Endothelial cell of umbilical vein (primary cell): ENCODE measurements around the gene PLCH1. TPM values are rescaled to one million over a fixed set of nuclear protein-coding genes. Genes with fewer than 3 reads are reported as not detected.

Source experiments
- BruUV-seq: library from RNA; stranded (reverse); fragments of 400-500 nt; replicated peaks from 2 replicates; lab custom pipeline; 2021; lab: Mats Ljungman, UMichigan
- CTCF ChIA-PET: fragments of 300-600, 350-600 bp; sonication (Branson Sonifier 250); formaldehyde crosslinking; loops from one replicate; lab custom pipeline; 2021; ENCODE audit warnings: antibody characterized with exemption, inconsistent platforms; lab: Charles Lee
- POLR2A ChIA-PET: fragments of 300-600, 350-600 bp; sonication (Branson Sonifier 250); formaldehyde crosslinking; loops from one replicate; lab custom pipeline; 2021; ENCODE audit warnings: antibody characterized with exemption, inconsistent platforms; lab: Charles Lee
- DNase-seq: peaks from one replicate; pipeline ENCODE4 v3.0.0-alpha.2; 2011; ENCODE audit warnings: low read depth, low spot score
- FAIRE-seq: peaks from 2 replicates; lab custom pipeline; 2011; peaks lifted over from hg19 to GRCh38; lab: Jason Lieb, UNC
- H2AFZ ChIP-seq: 2 replicates; pipeline ENCODE4 v1.6.0; 2012; ENCODE audit warnings: low read depth, low read length, control low read depth, inconsistent platforms
- H3K27ac ChIP-seq: 2 replicates; pipeline ENCODE4 v1.5.1; 2011; ENCODE audit warnings: low read depth, mild to moderate bottlenecking, control low read depth, low read length, moderate library complexity; ENCODE audit not compliant: insufficient read depth
- H3K27me3 ChIP-seq, 2 experiments: 2 replicates each; pipeline versions ENCODE4 v1.6.0 to v1.6.1; 2011; ENCODE audit warnings: low read length in 2 of 2, mixed read lengths in 1 of 2; ENCODE audit not compliant: control insufficient read depth in 2 of 2, insufficient read depth in 2 of 2
- H3K36me3 ChIP-seq, 2 experiments: 2 replicates in 1 of 2; 3 replicates in 1 of 2; pipeline ENCODE4 v1.5.1; 2011; ENCODE audit warnings: low read length in 2 of 2, mild to moderate bottlenecking in 1 of 2, moderate library complexity in 1 of 2; ENCODE audit not compliant: control insufficient read depth in 2 of 2, insufficient read depth in 2 of 2; ENCODE audit errors: extremely low read depth in 1 of 2
- H3K4me1 ChIP-seq: 3 replicates; pipeline ENCODE4 v1.5.1; 2011; ENCODE audit warnings: mild to moderate bottlenecking, low read length; ENCODE audit not compliant: control insufficient read depth, insufficient read depth; ENCODE audit errors: extremely low read depth
- H3K4me2 ChIP-seq: 2 replicates; pipeline ENCODE4 v1.6.1; 2011; ENCODE audit warnings: low read length, control low read depth, mixed read lengths; ENCODE audit not compliant: insufficient read depth
- H3K4me3 ChIP-seq, 3 experiments: fragments of 200-600 bp in 1 of 3; sonication (generic), shearing (Covaris generic) in 1 of 3; replicated peaks in 1 of 3; 2 replicates each; pipeline ENCODE4 v1.5.1; 2011 to 2016; ENCODE audit warnings: control low read depth in 3 of 3, low read length in 3 of 3, mild to moderate bottlenecking in 2 of 3, inconsistent platforms in 1 of 3, low read depth in 1 of 3, moderate library complexity in 1 of 3; ENCODE audit not compliant: insufficient read depth in 1 of 3
- H3K79me2 ChIP-seq: 2 replicates; pipeline ENCODE4 v1.6.0; 2012; ENCODE audit warnings: low read length, inconsistent platforms; ENCODE audit not compliant: control insufficient read depth, insufficient read depth
- H3K9ac ChIP-seq: replicated peaks from 2 replicates; pipeline ENCODE3; 2011; ENCODE audit warnings: low read length, control low read depth; ENCODE audit not compliant: insufficient read depth; ENCODE audit errors: extremely low read depth
- H3K9me1 ChIP-seq: replicated peaks from 3 replicates; pipeline ENCODE4 v1.6.0; 2011; ENCODE audit warnings: mild to moderate bottlenecking, low read length; ENCODE audit not compliant: control insufficient read depth, insufficient read depth; ENCODE audit errors: extremely low read depth
- H3K9me3 ChIP-seq: replicated peaks from 2 replicates; pipeline ENCODE4 v1.5.1; 2012; ENCODE audit warnings: low read length, inconsistent platforms; ENCODE audit not compliant: control insufficient read depth, insufficient read depth
- H4K20me1 ChIP-seq: replicated peaks from 2 replicates; pipeline ENCODE3; 2011; ENCODE audit warnings: mild to moderate bottlenecking, low read length; ENCODE audit not compliant: control insufficient read depth, insufficient read depth; ENCODE audit errors: extremely low read depth
- EZH2 ChIP-seq: IDR thresholded peaks from 2 replicates; pipeline ENCODE4 v1.6.1; 2012; ENCODE audit warnings: borderline replicate concordance, low read depth, mild to moderate bottlenecking, moderate library complexity, low read length, inconsistent platforms; ENCODE audit not compliant: severe bottlenecking
- FOS ChIP-seq: IDR thresholded peaks from 2 replicates; pipeline ENCODE4 v1.6.1; 2011; ENCODE audit warnings: mild to moderate bottlenecking, low read length, moderate library complexity, borderline replicate concordance; ENCODE audit not compliant: insufficient read depth
- GATA2 ChIP-seq: IDR thresholded peaks from 2 replicates; pipeline ENCODE4 v1.7.0; 2011; ENCODE audit warnings: low read depth, mild to moderate bottlenecking, moderate library complexity, mixed read lengths, low read length; ENCODE audit not compliant: insufficient read length, insufficient read depth
- JUN ChIP-seq: IDR thresholded peaks from 2 replicates; pipeline ENCODE4 v1.6.1; 2011; ENCODE audit warnings: borderline replicate concordance, low read depth; ENCODE audit not compliant: insufficient read length, insufficient read depth
- MYC ChIP-seq: IDR thresholded peaks from one replicate; pipeline ENCODE4 v1.6.1; 2011; ENCODE audit warnings: mild to moderate bottlenecking, low read depth, low read length
- POLR2A ChIP-seq: IDR thresholded peaks from 2 replicates; pipeline ENCODE4 v1.6.1; 2012; ENCODE audit warnings: low read depth, mild to moderate bottlenecking, control low read depth, low read length
- POLR2AphosphoS5 ChIP-seq: IDR thresholded peaks from 2 replicates; pipeline ENCODE4 v1.6.1; 2012; ENCODE audit warnings: low read depth, mild to moderate bottlenecking, control low read depth, low read length, moderate library complexity; ENCODE audit not compliant: insufficient read depth
- dilution Hi-C: fragments of 300-500 bp; cut with MboI; formaldehyde crosslinking; loops from one replicate; pipeline ENCODE4 v1.15.0; 2019; ENCODE audit warnings: low sequenced_read_pairs; ENCODE audit not compliant: extremely low pct_ligation_motif_present
- intact Hi-C: fragments of 100-400 bp; cut with micrococcal nuclease; formaldehyde crosslinking; loops from one replicate; pipeline ENCODE4 v1.10.0; 2022
- polyA plus RNA-seq, 4 experiments: library from polyadenylated mRNA; depleted of rRNA in 3 of 4; stranded (reverse) in 3 of 4; unstranded in 1 of 4; fragments of >200 nt; gene quantifications; 2 replicates each; pipeline versions ENCODE4 v1.2.1 to v1.2.3, GENCODE V29; 2011 to 2012; ENCODE audit warnings: missing spikeins in 1 of 4
- total RNA-seq: library from RNA; stranded (reverse); gene quantifications from 2 replicates; pipeline ENCODE4 v1.2.3, GENCODE V29; 2021
- TF ChIP-seq, protein P1 (sequence below): IDR thresholded peaks from 2 replicates; pipeline ENCODE4 v1.6.1; 2011; ENCODE audit not compliant: insufficient read depth, insufficient read length
- TF ChIP-seq, protein P2 (sequence below), 2 donors: IDR thresholded peaks; 1 replicate in 1 of 2; 2 replicates in 1 of 2; pipeline ENCODE4 v1.5.1; 2011; ENCODE audit warnings: low read length in 2 of 2, mild to moderate bottlenecking in 2 of 2, moderate library complexity in 2 of 2, control low read depth in 1 of 2, inconsistent platforms in 1 of 2, low read depth in 1 of 2; ENCODE audit not compliant: insufficient read depth in 1 of 2; ENCODE audit errors: extremely low read depth in 1 of 2

The PLCH1 gene
- total and polyA plus RNA-seq, 2 donors (not counting 3 experiments of a cell fraction or from before 2014, with no cell fraction given): 0.03 TPM; not detected in 1

DNA sequence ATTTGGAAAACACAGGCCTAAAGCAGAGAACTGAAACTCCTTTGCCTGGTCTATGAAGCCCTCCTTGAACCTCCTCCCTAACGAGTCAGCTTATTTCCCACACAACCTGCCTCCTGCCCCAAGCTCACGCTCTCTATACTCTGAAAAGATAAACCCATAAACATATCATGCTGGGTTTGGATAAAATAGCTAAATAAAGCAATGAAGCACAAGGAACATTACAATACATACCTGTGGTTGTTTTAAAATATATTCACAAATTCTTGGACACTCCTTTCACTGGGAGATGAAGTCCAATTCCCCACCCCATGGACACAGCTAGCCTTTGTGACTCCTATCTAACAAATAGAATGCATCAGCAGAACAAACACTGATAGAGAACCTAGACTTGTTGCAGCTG is 98.2 kb downstream of the PLCH1 start:
- no peak overlapping the region for H3K9ac ChIP-seq
- H3K36me3 ChIP-seq: no peaks in the 10 kb centered on the region
- BruUV-seq: no TSS peak
- no peak overlapping the region for H2AFZ ChIP-seq
- H3K4me3 ChIP-seq: no peak overlapping the region
- no peak overlapping the region for H3K27ac ChIP-seq
- no peaks in the 10 kb centered on the region for H3K4me1 ChIP-seq
- no peaks in the 10 kb centered on the region for H3K9me1 ChIP-seq
- DNase-seq (no peak), FAIRE-seq (no peak)
- dilution Hi-C loops (no loop called here), intact Hi-C loops (no loop called here)
- peaks cover 0 to 3% of the 10 kb centered on the region in 2 experiments for H3K27me3 ChIP-seq
- CTCF ChIA-PET: no interaction called here
- POLR2A ChIA-PET: no interaction called here
- H3K79me2 ChIP-seq: no peaks in the 10 kb centered on the region
- H3K4me2 ChIP-seq: no peak overlapping the region
- TF ChIP-seq POLR2AphosphoS5 (no peak), JUN (no peak), EZH2 (no peak), POLR2A (no peak), MYC (no peak), FOS (no peak), GATA2 (no peak)
- TF ChIP-seq, protein P1, sequence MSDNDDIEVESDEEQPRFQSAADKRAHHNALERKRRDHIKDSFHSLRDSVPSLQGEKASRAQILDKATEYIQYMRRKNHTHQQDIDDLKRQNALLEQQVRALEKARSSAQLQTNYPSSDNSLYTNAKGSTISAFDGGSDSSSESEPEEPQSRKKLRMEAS: no peak
- TF ChIP-seq, protein P2, sequence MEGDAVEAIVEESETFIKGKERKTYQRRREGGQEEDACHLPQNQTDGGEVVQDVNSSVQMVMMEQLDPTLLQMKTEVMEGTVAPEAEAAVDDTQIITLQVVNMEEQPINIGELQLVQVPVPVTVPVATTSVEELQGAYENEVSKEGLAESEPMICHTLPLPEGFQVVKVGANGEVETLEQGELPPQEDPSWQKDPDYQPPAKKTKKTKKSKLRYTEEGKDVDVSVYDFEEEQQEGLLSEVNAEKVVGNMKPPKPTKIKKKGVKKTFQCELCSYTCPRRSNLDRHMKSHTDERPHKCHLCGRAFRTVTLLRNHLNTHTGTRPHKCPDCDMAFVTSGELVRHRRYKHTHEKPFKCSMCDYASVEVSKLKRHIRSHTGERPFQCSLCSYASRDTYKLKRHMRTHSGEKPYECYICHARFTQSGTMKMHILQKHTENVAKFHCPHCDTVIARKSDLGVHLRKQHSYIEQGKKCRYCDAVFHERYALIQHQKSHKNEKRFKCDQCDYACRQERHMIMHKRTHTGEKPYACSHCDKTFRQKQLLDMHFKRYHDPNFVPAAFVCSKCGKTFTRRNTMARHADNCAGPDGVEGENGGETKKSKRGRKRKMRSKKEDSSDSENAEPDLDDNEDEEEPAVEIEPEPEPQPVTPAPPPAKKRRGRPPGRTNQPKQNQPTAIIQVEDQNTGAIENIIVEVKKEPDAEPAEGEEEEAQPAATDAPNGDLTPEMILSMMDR (IDR thresholded peaks at IDR 0.05; ENCODE audit: extremely low read depth in 1 of 2, insufficient read depth in 1 of 2, low read depth in 1 of 2, low read length in 2 of 2): no peak
- H4K20me1 ChIP-seq: no peaks in the 10 kb centered on the region
- no peaks in the 10 kb centered on the region for H3K9me3 ChIP-seq
